HG02943 (cell line): Measurements from ENCODE around the gene COBL.

Experiments
- ATAC-seq: cut with Tn5 transposase; IDR thresholded peaks from one replicate; pipeline ENCODE4 v1.9.1; 2021; ENCODE audit warnings: mild to moderate bottlenecking, low read depth, moderate library complexity; ENCODE audit not compliant: unreplicated experiment

Gene COBL, protein sequence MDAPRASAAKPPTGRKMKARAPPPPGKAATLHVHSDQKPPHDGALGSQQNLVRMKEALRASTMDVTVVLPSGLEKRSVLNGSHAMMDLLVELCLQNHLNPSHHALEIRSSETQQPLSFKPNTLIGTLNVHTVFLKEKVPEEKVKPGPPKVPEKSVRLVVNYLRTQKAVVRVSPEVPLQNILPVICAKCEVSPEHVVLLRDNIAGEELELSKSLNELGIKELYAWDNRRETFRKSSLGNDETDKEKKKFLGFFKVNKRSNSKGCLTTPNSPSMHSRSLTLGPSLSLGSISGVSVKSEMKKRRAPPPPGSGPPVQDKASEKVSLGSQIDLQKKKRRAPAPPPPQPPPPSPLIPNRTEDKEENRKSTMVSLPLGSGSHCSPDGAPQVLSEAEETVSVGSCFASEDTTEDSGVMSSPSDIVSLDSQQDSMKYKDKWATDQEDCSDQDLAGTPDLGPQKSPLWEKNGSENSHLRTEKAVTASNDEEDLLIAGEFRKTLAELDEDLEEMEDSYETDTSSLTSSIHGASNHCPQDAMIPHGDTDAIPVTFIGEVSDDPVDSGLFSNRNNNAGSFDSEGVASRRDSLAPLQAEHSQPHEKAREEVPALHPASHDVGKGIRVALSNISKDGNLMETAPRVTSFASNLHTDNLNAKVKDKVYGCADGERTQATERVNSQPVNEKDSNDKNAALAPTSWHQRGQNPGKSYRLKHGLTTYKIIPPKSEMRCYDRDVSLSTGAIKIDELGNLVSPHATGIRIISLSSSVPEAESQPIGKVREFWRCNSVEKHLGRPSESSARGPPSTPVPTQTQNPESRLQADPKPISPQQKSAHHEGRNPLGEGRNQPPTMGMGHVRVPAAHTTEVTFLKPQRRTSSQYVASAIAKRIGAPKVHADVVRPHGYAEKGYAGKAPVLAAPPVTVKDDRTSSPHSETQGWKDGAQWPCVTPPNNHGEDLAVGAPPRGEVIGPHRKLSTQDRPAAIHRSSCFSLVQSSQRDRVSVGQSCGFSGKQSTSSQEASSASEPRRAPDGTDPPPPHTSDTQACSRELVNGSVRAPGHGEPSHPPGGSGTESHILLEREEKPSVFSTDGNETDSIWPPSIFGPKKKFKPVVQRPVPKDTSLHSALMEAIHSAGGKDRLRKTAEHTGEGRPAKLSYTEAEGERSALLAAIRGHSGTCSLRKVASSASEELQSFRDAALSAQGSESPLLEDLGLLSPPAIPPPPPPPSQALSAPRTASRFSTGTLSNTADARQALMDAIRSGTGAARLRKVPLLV

GRCh38 chr7:51316666-51317581, at the start of gene COBL:
Gene COBL (minus strand): TSS chr7:51316809. CDS start chr7:51316633, 176 bp downstream.
- ATAC-seq: no peak

- ATAC-seq: no peak
Observed at GRCh38 chr7:51366172-51366728, 49.6 kb upstream of the COBL start.

- no peak for ATAC-seq
Observed at GRCh38 chr7:51357821-51358220, 41.2 kb upstream of the COBL start.

- ATAC-seq: no peak
Observed at GRCh38 chr7:51356849-51357516, 40.4 kb upstream of the COBL start.

DNA sequence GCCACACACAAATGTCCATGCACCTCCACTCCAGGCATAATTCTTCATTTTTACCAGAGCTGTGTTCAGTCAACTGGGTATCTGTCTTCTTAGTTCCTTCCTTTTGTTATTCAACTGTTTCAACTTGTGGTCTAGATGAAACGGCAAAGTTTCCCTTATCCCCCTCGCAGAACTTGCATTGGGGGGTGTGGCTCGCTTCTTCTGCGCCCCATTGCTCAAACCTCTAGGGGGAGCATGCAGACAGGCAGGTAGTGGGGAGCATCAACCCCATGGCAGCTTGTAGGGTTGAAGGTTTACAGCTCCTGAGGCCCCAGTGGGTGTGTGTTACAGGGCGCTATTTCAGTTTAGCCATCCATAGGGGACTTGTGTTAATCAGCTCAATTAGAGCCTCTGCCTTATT, 38.3 kb upstream of the COBL start:
- no peak for ATAC-seq

GRCh38 chr7:51354434-51354833, 37.8 kb upstream of the COBL start:
- no peak for ATAC-seq

DNA sequence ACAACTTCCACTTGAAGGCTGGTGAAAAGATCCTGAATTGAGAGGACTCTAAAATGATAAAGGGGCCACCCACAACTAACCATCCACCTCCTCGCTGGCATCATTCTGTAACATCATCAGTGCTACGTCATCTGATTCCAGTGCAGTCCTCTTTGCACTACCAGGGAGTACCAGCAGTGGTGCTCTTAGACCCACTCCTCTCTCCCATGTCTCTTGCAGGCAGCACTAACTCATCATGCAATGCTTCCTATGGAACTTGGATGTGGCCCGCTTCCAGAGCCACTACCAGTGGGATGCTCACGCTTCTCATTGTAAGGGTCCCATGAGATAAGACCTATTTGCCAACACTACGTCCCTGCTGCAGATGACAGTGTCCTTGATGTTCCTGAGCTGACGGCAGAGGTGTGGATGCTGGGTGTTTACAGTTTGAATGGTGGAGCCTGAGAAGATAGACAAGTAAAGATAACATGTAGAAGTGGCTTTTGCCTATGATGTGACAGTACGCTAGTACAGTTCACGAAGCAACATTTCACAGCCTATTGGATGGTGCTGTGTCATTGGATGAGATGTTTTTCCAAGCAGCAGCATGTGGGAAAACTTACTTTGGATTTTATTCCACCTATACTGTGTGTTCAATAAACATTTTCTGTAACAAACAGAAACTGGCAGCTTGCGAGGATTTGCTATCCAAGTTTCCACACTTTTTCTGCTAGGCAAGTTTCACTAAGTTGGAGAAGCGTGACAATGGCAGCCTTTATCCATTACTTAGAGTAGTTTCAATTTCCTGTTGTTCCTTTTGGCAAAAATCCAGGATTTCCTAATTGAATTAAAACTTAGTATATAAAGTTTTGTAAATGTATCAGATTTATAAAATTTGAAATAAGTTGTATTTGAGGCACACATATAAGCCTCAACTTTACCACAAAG, 35.8 kb upstream of the COBL start:
- ATAC-seq: no peak

DNA sequence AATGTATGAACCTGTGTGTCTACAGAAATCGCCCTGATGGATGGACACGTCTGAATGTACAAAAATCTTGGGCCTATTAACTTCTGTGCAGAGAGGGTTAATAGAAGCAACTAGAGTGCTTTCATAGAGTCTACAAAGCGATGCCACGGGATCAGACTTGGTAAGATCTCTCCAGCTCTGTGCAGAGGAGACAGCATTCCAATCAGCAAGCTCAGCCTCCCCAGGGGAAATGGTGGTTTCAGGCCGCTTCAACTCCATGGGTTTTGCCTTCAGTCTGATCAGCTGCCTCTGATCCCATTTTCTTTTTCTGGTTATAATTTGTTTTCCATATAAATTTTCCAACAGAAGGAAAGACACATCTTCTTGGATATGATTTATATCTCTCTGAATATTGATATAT, 35.1 kb upstream of the COBL start:
- no peak for ATAC-seq

DNA sequence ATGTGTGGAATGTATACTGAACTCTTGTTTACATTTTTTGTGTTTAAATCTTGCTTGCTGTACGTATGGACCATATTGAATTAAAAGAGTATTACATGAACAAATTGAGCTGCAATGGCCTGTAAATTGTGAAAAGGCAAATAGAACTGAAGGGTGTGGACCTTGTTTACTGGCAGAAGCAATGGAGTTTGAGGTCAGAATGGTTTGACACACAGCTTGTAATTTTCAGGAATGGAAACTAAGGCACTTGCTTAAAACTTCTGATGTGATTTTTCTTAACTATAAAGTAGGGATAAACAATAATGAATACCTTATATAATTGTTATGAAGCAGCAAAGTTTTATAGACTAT, 33.9 kb upstream of the COBL start:
- ATAC-seq: no peak

DNA sequence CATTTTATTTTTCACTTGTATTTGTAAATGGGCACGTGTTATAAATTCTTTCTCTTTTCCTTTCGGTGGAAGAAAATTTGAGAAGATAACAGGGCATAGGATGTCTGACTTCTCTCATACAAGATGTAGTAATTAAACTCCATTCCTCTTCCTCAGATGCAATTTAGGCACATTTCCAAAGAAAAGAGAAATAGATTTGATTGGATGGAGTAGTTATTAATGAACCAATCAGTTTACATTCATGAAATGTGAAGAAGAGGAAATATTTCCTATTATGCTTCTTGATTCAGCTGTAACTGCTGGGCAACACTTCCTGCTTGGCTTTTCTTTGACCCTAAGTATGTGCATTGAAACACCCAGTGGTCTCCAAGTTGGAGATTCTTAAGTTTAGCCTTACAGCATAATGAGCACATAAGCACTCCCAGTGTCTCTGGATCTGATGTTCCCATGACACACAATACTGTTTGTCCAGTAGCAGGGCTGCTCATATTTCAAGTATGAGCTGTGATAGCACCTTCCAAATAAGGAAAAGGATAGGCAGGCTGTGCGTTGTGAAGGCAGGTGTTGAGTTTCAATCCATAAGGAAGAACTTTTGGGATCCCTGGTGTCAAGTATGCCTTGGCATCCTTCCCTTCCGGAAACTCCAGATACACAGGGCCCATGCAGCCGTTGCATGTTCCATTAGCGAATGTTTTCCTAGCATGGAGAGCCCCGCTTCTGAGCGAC, 33.4 kb upstream of the COBL start:
- no peak for ATAC-seq

DNA sequence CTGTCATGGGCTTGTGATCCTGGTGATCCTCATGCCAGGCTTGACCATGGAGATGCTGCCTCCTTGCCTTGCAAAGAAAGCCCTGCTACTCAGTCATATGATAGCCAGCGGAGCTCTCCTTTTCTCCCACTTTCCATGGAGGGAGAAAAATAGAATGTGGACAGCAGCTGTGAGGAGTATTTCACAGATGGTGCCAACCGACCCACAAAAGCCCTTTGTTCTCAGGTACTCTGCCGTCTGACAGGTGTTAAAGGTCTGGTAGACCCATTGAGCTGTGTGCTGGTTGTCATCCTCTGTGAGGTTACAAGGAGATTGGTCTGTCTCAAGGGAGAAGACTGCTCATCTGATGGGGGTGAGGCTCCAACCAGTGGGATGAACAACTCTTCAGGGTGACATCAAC, 29.5 kb upstream of the COBL start:
- no peak for ATAC-seq

- no peak for ATAC-seq
Observed at GRCh38 chr7:51344406-51345138, 28.0 kb upstream of the COBL start.

- no peak for ATAC-seq
Observed at GRCh38 chr7:51340936-51341335, 24.3 kb upstream of the COBL start.

DNA sequence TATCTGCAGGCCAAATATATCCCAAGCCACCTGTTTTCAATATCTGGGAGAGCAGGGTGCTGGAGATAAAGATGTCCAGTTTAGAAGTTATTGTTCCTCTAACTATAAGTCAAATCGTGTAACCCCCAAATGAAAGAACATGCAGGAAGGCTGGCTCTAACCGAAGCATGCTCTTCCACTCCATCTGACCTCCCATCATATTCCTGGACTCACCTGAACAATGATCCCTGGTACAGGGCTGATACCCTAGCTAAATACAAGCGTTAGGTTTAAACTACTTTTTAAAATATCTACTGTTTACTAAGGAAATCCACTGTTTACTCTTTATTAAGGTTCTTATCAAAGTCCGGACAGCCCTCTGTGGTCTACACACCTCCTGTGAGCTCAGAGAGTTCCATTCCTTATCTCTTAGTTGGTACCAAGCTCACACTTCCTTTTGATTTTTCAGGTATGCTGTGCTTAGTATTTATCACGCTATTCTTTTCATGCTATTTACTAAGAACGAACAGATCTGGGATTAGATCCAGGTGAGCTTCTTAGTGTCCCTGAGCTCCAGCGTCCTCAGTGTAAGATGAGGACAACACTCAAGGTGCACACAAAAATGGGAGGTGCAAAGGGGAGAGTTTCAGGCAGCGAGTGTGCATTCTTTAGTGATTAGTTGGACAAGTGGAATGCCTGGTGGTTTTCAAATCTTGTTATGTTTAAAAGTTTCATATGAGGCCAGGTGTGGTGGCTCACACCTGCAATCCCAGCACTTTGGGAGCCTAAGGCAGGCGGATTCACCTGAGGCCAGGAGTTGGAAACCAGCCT, 23.6 kb upstream of the COBL start:
- no peak for ATAC-seq

GRCh38 chr7:51335057-51335456, 18.4 kb upstream of the COBL start:
- no peak for ATAC-seq

- no peak for ATAC-seq
Observed at GRCh38 chr7:51329696-51330263, 13.2 kb upstream of the COBL start.
